HG03097 (cell line): Measurements from ENCODE around the gene ZNF564.
"Not testable (repeated sequence)": the region's sequence is repeated elsewhere in the genome, so short reads cannot be mapped to it uniquely, and the experiment has no call there.

ENCODE experiments used
- ATAC-seq: cut with Tn5 transposase; IDR thresholded peaks from one replicate; pipeline ENCODE4 v1.9.1; 2021; ENCODE audit not compliant: unreplicated experiment, low FRiP score

Gene ZNF564

DNA sequence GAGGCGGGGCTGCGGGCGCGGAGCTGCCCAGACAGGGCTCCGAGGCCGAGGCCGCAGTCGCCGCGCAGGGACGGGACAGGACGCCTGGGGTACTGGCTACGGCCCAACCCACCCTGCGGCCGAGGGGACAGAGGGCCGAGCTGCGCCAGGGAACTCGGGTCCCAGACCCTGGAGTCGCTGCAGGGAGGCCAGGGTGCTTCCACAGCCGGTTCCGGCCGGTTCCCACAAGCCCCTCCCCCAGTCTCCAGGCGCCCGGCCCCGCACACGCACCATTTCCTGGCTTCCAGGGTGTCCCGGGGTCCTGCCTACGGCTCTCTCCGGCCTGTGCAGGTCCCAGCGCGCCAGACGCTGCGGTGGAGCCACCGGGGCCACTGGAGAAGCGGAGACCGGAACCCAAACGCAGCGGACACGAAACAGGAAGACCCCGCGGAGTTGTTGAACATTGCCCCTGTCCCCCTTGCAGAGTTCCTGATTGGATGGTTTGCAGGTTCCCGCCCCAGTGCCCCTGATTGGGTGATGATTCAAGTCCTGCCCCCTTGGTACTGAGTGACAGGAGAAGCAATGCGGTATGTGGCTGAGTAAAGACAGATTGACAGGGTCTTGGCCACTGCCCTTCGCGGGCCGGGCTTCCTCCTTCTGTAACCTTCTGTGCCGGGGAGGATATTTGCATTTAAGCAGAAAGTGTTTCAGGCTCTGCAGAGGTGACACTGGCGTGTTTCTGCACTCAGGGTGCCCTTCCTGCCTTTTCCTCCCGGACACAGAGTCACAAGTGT is at the start of gene ZNF564:
ZNF564 (minus strand) TSS at position 423 of the 773 bp plus-strand sequence; CDS start at position 273, 150 bp downstream.
- ATAC-seq: peak; percentile 97

DNA sequence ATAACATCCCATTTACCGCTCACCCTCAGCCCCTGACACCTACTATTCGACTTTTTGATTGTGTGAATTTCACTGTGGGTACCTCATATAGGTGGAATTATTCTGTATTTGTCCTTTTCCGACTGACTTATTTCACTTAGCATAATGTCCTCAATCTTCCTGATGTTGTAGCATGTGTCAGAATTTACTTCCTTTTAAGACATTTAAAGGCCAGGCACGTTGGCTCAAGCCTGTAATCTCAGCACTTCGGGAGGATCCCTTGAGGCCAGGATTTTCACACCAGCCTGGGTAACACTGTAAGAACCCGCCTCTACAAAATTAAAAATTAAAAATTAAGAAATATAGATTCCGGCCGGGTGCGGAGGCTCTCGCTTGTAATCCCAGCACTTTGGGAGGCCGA is 46.3 kb upstream of the ZNF564 start:
- no peak for ATAC-seq

DNA sequence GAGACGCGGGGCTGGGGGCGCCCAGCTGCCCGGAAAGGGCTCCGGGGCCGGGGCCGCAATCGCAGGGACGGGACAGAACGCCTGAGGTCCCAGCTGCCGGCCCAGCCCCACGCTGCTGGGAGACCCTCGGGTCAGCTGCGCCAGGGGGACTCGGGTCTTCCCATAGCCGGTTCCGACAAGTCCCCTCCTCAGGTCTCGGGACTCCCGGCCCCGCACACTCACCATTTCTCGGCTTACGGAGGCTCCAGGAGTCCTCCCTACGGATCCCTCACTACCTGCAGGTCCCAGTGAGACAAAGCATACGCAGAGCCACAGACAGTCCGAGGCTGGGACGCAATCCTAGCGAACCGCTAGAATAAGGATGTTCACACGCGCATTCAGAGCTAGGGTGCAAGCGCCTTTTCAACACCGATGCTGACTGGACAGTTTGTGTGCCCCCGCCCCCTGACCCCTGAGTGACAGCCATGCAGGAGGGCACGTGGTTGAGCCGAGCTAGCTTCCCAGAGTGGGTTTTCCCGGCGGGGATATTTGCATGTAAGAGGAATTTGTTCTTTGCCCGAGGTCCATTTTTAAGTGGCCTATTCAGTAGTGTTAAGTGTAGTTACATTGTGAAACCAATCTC is 45.8 kb upstream of the ZNF564 start:
- no peak for ATAC-seq

DNA sequence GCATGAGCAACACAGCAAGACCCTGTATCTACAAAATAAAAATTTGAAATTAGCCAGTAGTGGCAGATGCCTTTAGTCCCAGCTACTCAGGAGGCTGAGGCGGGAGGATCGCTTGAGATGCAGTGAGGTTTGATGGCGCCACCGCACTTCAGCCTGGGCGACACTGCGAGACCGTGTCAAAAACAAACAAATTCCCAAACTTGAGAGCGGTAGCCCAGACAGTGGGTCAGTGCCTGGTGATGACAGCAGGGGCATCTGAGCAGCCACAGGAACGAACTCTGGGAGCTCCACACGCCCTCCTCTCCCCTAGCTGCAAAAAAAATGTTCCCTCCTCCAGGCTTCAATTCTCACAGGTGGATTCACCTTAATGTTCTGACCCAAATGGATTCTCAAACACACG is 45.2 kb upstream of the ZNF564 start:
- no peak for ATAC-seq

DNA sequence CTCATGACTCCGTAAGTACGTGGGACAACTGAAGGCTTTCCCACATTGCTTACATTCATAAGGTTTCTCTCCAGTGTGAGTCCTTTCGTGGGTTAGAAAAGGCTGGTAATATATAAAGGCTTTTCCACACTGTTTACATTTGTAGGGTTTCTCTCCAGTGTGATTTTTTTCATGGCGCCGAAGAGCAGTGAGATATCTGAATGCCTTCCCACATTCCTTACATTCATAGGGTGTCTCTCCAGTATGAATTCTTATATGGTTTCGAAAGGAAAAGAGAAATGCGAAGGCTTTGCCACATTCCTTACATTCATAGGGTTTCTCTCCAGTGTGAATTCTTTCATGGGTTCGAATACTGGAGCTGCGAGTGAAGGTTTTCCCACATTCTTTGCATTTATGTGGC is 29.8 kb upstream of the ZNF564 start:
- no peak for ATAC-seq

DNA sequence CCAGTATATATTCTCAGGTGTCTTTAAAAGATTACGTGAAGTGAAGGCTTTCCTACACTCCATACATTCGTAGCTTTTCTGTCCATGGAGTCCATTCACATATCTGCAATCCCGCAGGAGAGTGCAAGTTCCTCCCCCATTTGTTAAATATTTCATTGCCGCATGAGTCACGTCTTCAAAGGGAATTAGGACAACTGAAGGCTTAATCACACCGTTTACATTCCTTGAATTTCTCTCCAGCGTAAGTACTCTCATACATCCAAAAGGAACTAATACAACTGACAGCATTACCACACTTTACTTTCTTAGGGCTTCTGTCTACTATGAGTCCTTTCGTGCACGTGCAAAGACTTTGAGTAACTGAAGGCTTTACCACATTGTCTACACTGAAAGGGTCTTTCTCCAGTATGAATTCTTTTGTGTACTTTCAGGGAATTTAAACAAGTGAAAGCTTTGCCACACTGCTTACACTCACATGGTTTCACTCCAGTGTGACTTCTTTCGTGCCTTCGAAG is 29.0 kb upstream of the ZNF564 start:
- ATAC-seq: no peak

DNA sequence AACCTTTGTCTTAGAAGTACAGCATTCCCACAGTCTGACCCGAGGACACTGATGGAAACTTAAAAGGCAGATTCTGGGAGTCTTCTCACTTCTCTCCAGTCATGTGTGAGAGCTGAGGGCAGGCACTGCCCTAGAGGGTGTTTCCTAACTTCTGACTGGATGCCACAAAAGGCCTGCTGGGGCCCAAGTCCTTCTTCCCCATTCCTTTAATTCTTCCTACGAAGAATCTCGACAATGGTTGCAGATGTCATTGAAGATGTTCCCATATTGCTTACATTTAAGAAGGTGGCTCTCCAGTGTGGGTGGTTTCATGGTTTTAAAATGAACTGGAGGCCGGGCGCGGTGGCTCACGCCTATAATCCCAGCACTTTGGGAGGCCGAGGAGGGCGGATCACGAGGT is 27.4 kb upstream of the ZNF564 start:
- no peak for ATAC-seq

DNA sequence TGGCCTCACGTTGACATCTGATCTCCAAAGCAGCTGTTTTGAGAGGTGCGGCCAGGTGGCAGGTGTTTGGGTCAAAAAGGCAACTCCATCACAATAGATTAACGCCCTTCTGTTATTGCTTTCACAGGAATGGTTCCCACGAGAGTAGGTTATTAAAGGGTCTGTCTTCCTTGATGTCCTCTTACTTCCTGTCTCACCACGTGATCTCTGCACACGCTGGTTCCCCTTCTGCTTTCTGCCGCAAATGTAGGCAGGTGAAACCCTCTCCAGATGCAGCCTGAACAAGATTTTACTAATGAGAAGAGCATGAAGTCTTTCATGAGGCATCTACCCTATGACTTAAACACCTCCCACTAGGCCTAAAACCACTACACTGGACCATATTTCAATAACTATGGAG is 22.8 kb upstream of the ZNF564 start:
- no peak for ATAC-seq

DNA sequence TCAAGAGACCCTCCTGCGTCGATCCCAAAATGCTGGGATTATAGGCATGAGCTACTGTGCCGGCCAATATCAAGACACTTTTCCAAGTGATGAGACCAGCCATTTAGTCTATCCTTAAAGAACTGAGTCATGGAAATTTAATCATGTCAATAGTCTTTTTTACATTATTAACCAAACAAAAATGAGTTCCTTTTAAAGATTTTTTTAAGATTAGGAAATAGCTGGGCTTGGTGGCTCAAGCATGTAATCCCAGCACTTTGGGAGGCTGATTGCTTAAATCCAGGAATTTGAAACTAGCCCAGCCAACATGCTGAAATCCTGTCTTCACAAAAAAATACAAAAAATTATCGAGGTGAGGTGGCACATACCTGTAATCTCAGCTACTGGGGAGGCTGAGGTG is 16.7 kb upstream of the ZNF564 start:
- ATAC-seq: no peak

DNA sequence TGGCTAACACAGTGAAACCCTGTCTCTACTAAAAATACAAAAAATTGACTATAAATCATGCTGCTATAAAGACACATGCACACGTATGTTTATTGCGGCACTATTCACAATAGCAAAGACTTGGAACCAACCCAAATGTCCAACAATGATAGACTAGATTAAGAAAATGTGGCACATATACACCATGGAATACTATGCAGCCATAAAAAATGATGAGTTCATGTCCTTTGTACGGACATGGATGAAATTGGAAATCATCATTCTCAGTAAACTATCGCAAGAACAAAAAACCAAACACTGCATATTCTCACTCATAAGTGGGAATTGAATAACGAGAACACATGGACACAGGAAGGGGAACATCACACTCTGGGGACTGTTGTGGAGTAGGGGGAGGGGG is 15.1 kb upstream of the ZNF564 start:
- not testable (repeated sequence) for ATAC-seq

DNA sequence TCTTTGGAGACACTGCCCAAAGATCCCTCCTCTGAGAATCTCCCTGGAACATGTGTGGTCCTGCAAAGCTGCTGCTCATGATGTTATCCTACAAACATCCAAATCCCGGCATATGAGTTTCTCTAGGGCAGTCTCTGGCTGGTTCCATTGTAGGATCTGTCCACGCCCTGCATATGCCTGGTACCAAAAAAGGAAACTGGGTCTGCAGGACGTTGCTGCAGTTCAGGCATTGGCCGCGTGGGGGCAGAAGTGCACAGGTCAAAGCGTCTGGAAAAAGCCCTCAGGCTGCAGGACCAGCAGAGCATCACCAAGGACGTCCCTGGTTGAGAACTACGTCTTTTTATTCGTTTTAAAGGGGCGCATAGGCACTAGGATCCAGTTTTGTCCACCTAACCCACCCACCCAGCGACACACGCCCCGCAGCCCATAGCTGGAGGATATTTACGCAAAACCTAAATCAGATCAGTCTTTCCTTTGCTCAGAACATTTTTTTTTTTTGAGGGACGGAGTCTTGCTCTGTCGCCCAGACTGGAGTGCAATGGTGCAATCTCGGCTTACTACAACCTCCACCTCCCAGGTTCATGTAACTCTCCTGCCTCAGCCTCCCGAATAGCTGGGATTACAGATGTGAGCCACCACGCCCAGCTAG is 12.9 kb upstream of the ZNF564 start:
- ATAC-seq: no peak

DNA sequence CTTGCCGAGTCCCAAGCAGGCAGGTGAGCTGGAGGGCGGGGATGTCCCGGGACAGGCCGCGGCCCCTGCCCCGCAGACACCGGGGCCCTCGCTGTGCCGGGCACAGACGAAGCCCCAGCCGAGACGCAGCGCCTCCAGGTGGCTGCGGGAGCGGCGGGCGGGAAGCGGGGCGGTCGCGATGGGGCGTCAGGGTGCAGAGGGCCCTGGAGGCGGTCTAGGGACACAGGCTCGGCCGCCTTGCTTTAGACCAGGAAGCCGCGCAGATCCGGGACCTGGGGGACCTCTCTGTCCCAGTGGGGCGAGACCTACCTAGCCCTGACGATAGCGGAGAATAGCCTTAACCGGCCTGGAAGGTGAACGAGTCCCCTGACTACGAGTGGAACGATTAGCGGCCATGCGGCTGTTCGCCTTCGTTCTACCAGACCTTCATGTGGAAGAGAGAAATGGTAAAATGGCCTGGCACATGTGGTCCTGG is 4.2 kb upstream of the ZNF564 start:
- ATAC-seq: no peak

DNA sequence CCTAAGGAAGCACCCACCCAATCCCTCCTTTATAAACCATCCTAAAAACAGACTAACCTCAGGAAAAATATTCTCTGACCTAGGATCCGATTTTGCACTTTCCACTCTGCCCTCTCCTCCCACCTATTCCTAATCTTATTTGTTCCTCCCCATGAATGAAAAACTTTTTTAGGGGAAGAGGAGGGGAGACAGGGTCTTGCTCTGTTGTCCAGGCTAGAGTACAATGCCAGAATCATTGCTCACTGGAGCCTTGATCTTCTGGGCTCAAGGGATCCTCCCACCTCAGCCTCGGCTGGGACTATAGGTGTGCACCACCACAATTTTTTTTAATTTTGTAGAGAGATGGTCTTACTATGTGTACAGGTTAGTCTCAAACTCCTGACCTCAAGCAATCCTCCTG is 4.4 kb downstream of the ZNF564 start:
- no peak for ATAC-seq

DNA sequence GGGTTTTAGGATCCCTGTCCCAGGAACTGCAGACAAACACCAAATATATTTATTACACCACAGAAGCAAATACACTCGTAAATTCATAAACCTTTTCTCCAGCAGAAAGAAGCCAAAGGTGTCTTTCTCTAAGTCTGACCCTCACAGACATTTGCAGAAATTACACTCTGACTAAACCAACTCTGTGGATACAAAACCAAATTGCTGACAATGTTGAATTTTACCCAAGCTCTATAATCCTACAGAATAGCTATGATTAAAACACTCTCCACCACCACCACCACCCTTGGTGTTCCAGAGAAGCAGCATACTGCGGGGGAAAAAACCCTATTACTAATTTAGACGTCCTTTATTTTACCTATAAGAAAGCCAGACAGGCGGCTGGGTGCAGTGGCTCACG is 5.2 kb downstream of the ZNF564 start:
- ATAC-seq: no peak

DNA sequence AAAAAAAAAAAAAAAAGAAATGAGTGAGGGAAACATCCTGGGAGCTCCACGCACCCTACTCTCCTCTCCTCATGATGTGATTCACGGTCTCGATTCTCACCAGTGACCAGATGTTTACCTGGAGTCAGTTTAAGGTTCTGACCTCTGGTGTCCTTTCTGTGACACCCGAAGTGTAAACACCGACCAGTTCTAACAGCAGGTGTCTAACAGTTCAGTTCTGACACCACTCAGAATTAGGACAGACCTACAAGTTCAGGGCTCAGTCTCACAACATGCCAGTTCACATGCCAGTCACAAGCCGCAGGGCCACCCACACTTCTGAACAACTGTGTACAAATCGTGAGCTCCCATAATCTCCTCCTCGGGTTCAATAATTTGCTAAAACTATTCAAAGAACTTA is 6.0 kb downstream of the ZNF564 start:
- ATAC-seq: no peak

DNA sequence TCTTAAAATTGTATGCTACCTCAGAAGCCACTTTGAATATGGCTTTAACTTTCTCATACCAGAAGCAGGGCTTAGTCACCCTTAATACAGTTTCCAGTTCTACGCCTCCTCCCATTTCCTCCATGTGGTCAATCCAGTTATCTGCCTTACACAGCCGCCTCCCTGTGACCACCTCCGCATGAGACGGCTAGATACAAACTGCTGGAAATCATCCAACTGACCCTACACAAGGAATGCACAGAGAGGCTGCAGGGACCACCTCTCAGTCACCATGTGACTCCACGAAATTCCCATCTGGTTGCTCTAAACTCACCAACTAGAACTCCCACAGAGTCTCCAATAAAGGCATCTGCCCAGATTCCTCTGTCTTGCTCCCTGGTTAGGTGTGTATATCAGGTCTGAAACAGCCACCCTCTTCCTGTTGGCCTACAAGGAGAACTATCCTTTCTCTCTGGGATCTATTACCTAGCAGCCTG is 6.8 kb downstream of the ZNF564 start:
- no peak for ATAC-seq

DNA sequence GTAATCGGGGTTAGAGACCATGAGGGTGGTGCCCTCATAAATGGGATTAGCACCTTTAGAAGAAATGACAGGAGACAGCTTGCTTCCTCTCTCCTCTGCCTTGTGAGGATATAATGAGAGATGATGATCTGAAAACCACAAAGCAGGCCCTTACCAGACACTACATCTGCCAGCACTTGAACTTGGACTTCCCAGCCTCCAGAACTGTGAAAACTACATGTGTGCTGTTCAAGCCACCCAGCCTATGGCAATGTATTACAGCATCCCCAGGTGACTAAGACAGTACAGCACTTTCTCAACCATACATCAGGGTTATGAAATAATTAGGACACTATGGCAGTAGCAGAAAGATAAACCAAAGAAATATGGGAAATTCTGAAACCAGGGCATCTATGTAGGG is 7.4 kb downstream of the ZNF564 start:
- ATAC-seq: no peak

DNA sequence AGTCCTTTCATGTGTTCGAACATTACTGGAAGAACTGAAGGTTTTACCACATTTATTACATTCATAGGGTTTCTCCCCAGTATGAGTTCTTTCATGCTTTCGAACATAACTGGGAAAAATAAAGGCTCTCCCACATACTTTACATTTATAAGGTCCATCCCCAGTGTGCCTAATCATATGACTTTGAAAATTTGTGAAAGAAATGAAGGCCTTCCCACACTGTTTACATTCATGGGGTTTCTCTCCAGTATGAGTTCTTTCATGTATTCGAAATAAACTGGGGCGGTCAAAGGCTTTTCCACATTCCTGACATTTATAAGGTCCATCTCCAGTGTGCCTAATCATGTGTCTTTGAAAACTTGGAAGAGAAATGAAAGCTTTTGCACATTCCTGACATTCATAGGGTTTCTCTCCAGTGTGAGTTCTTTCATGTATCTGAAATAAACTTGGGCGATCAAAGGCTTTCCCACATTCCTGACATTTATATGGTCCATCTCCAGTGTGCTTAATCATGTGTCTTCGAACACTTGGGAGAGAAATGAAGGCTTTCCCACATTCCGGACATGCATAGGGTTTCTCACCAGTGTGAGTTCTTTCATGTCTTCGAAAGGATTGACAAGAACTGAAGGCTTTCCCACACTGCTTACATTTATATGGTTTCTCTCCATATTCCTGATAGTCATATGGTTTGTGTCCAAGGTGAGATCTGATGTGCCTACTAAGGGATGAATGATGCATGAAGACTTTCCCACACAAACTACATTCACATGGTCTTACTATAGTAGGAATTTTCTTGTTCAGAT is 24.0 kb downstream of the ZNF564 start:
- ATAC-seq: no peak

DNA sequence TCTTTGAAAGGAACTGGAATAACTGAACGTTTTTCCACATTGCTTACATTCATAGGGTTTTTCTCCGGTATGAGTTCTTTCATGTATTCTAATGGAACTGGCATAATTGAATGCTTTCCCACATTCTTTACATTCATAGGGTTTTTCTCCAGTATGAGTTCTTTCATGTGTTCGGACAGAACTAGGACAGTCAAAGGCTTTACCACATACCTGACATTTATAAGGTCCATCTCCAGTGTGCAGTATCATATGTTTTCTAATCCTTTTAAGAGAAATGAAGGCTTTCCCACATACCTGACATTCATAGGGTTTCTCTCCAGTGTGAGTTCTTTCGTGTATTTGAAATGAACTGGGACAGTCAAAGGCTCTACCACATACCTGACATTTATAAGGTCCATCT is 24.7 kb downstream of the ZNF564 start:
- ATAC-seq: no peak

DNA sequence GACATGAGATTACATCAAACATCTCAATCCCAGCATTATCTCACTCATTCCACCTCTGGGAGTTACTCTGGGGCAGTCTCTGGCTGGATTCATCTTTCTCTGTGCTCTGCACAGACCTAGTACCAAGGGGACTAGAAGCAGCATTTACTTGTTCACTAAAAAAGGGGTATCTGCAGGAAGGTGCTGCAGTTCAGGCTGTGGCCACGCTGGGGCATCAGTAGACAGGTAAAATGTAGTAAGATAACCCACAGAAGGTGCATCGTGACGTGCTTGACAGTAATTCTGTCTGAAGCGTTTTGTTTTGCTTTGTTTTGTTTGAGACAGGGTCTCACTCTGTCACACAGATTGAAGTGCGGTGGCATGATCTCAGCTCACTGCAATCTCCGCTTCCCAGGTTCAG is 29.3 kb downstream of the ZNF564 start:
- no peak for ATAC-seq
